Esophagus muscularis mucosa (tissue), 2 donors: ENCODE measurements around the gene RTL10.

ENCODE experiments used
- POLR2A ChIP-seq: fragments of 450-650 bp; IDR thresholded peaks from one replicate; pipeline ENCODE4 v1.6.1; 2017; ENCODE audit warnings: antibody characterized with exemption, moderate library complexity, mild to moderate bottlenecking, low read depth
- POLR2AphosphoS5 ChIP-seq, 2 donors: sonication (generic); formaldehyde crosslinking; IDR thresholded peaks; one replicate each; pipeline ENCODE4 v1.6.1; 2017; ENCODE audit warnings: antibody characterized with exemption in 2 of 2

DNA sequence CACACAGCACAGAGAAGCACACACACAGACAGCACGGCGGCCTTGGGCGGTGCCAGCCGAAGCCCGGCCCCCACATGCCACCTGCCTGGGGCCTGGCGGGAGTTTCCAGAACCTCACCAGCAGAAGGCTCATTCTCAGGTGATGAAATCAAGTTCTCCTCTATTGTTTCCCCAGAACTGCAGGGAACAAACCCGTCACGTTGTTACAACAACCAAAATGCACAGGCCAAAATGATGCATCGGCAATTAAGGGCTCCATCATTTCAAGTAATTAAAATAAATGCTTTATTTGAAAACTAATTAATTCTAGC lies 30.8 kb downstream of the RTL10 start:
- TF ChIP-seq POLR2AphosphoS5 (IDR thresholded peaks at IDR 0.05) (no peak), POLR2A (no peak)
